DOHH2 (cell line): ENCODE measurements around the gene KIF26B.
"Not testable (repeated sequence)": the region's sequence is repeated elsewhere in the genome, so short reads cannot be mapped to it uniquely, and the experiment has no call there.

Experiments
- H3F3A ChIP-seq: fragments of 200-600 bp; sonication (generic), shearing (Covaris generic); 2 replicates; pipeline ENCODE4 v1.6.0; 2016; ENCODE audit warnings: antibody characterized with exemption, mild to moderate bottlenecking; ENCODE audit not compliant: control insufficient read depth, insufficient read depth
- H3K27ac ChIP-seq: fragments of 200-600 bp; sonication (generic); 2 replicates; pipeline ENCODE4 v1.5.1; 2014; ENCODE audit warnings: low read depth, mild to moderate bottlenecking, low read length, moderate library complexity
- H3K27me3 ChIP-seq: fragments of 200-600 bp; sonication (generic); 2 replicates; pipeline ENCODE4 v1.6.1; 2014; ENCODE audit warnings: mild to moderate bottlenecking, low read length, mixed read lengths; ENCODE audit not compliant: control insufficient read depth
- H3K36me3 ChIP-seq: fragments of 200-600 bp; sonication (generic); 2 replicates; pipeline ENCODE4 v1.6.1; 2014; ENCODE audit warnings: mild to moderate bottlenecking, low read length, moderate library complexity, mixed read lengths; ENCODE audit not compliant: control insufficient read depth
- H3K4me1 ChIP-seq: fragments of 200-600 bp; sonication (generic); 2 replicates; pipeline ENCODE4 v1.6.1; 2014; ENCODE audit warnings: mild to moderate bottlenecking, low read length, mixed read lengths; ENCODE audit not compliant: control insufficient read depth
- H3K4me2 ChIP-seq: fragments of 200-600 bp; sonication (generic); 2 replicates; pipeline ENCODE4 v1.6.0; 2014; ENCODE audit warnings: mild to moderate bottlenecking, low read length, moderate library complexity
- H3K4me3 ChIP-seq: fragments of 200-600 bp; sonication (generic); 2 replicates; pipeline ENCODE4 v1.5.1; 2014; ENCODE audit warnings: mild to moderate bottlenecking, low read length, mixed read lengths
- H3K79me2 ChIP-seq: fragments of 200-600 bp; sonication (generic); 2 replicates; pipeline ENCODE4 v1.6.1; 2014; ENCODE audit warnings: mild to moderate bottlenecking, low read length, mixed read lengths; ENCODE audit not compliant: control insufficient read depth
- H3K9me2 ChIP-seq: fragments of 200-600 bp; sonication (generic); replicated peaks from 2 replicates; pipeline ENCODE4 v1.6.1; 2014; ENCODE audit warnings: mild to moderate bottlenecking, low read length, mixed read lengths; ENCODE audit not compliant: control insufficient read depth
- H3K9me3 ChIP-seq: fragments of 200-600 bp; sonication (generic); 2 replicates; pipeline ENCODE4 v1.6.1; 2014; ENCODE audit warnings: antibody characterized with exemption, low read length, mixed read lengths; ENCODE audit not compliant: control insufficient read depth, insufficient read depth
- H4K20me1 ChIP-seq: fragments of 200-600 bp; sonication (generic); 2 replicates; pipeline ENCODE4 v1.6.0; 2014; ENCODE audit warnings: low read depth, mild to moderate bottlenecking, antibody characterized with exemption, low read length, moderate library complexity; ENCODE audit not compliant: control insufficient read depth, insufficient read depth
- CTCF ChIP-seq: fragments of 200-600 bp; sonication (generic); IDR thresholded peaks from one replicate; pipeline ENCODE4 v1.5.1; 2014; ENCODE audit warnings: antibody characterized with exemption, mild to moderate bottlenecking, low read depth, low read length; ENCODE audit not compliant: poor library complexity, severe bottlenecking
- EZH2phosphoT487 ChIP-seq: fragments of 200-600 bp; sonication (generic); IDR thresholded peaks from 2 replicates; pipeline ENCODE4 v1.6.1; 2017; ENCODE audit warnings: borderline replicate concordance, mild to moderate bottlenecking, antibody characterized with exemption, low read length, moderate library complexity, mixed read lengths

Gene KIF26B

DNA sequence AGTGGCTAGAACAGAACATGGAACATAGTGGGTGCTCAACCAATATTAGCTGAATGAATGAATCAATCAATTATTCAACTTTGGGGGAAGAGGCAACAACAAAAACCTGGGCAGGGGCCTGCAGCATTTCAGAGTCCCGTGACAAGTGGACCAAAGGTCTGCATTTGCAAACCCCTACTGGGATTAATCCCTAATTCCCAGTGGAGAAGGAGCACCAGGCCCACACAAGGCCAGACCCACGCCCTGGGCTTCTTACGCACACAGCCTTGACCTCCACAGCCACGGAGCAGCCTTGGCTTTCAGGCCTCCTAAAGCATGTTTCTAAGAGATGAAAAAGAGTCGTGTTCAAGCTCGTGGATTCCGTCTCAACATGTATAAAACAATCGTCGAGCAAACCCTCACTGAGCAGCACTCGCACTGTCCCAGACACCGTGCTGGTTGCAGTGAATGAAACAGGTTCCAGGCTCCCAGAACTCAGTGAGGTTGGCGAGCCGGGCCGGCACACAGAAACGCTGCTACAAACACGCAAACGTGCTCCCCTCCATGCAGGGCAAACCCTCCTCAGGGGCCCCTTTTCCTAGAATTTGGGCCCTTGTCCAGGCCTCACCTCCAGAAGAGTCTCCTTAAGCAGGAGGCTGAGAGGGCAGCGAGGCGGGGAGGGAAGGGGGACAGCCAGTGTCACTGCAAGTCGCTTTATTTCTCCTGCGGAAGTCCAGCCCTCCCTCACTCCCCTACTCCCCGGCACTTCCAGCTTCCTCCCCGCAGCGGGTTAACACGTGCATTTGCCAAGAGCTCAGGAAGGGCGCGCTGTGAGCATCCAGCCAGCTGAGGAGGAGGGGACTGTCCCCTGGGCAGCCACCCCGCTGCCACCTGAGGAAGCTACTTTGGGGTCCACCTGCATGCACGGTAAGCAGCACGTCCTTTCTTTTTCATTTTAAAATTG is 556.4 kb downstream of the KIF26B start:
- TF ChIP-seq EZH2phosphoT487 (no peak), CTCF (no peak)
- Histone ChIP-seq H3F3A (no peaks in the 10 kb centered on the region), H3K9me2 (no peaks in the 10 kb centered on the region), H3K4me1 (no peaks in the 10 kb centered on the region), H3K79me2 (no peaks in the 10 kb centered on the region), H4K20me1 (no peaks in the 10 kb centered on the region), H3K9me3 (no peaks in the 10 kb centered on the region), H3K36me3 (no peaks in the 10 kb centered on the region), H3K27ac (no peak overlapping the region), H3K27me3 (no peaks in the 10 kb centered on the region; the same call in 1 of the 2 replicates), H3K4me3 (no peak overlapping the region), H3K4me2 (no peak overlapping the region)

GRCh38 chr1:245714027-245714426 is 559.2 kb downstream of the KIF26B start:
- not testable (repeated sequence) for H3K36me3 ChIP-seq, H3K4me1 ChIP-seq, H3K79me2 ChIP-seq, H3F3A ChIP-seq, H3K4me3 ChIP-seq, H3K4me2 ChIP-seq, H4K20me1 ChIP-seq, H3K27me3 ChIP-seq, H3K27ac ChIP-seq, H3K9me3 ChIP-seq, H3K9me2 ChIP-seq

DNA sequence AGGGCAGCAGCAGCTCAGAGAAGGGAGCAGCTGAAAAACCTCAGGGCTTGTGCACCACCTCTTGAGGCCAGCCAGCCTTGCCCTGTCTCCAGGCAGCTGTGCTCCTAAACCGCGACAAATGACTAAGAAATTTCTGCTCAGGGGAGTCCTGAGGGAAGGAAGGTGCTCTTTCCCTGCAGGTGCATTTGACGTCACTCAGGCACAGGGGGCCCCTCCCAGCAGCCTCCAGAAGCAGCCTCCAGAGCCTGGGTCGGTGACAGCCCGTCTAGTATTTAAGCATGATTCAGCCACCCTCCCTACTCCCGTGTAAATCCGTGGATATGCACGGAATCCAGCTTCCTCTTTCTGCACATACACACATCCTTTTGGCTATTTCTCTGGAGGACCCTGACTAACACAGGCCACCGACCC is 560.5 kb downstream of the KIF26B start:
- Histone ChIP-seq H3K9me3 (no peaks in the 10 kb centered on the region), H3K4me2 (no peak overlapping the region), H3K4me3 (no peak overlapping the region), H3K27me3 (no peaks in the 10 kb centered on the region), H3K4me1 (no peaks in the 10 kb centered on the region), H3K79me2 (no peaks in the 10 kb centered on the region), H3F3A (no peaks in the 10 kb centered on the region), H3K27ac (no peak overlapping the region), H4K20me1 (no peaks in the 10 kb centered on the region), H3K9me2 (no peaks in the 10 kb centered on the region), H3K36me3 (no peaks in the 10 kb centered on the region)
- TF ChIP-seq EZH2phosphoT487 = no peak
- TF ChIP-seq CTCF = no peak

DNA sequence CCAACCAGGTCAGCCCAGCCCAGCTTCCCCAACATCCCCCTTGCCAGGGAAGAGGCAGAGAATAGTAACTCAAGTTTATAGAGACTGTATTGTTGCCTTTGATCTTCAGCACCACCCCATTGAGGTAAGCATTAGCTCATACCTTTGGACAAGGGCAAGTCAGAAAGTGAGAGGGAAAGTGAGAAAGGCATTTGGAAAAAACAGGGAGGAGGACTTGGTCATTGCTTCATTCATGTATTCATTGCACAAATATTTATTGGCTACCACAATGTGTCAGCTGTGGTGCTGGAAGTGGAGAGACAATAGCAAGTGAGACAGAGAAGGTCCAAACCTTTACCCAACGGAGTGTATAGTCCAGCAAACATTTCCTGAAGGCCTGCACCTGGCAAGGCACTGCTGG is 561.2 kb downstream of the KIF26B start:
- H3K9me2 ChIP-seq = no peaks in the 10 kb centered on the region
- no peaks in the 10 kb centered on the region for H3K4me1 ChIP-seq
- H3K9me3 ChIP-seq = no peaks in the 10 kb centered on the region
- H3K4me2 ChIP-seq = no peak overlapping the region
- TF ChIP-seq EZH2phosphoT487 (no peak), CTCF (no peak)
- no peaks in the 10 kb centered on the region for H3F3A ChIP-seq
- no peaks in the 10 kb centered on the region for H4K20me1 ChIP-seq
- H3K27ac ChIP-seq = no peak overlapping the region
- H3K79me2 ChIP-seq = no peaks in the 10 kb centered on the region
- H3K27me3 ChIP-seq = no peaks in the 10 kb centered on the region
- H3K4me3 ChIP-seq = no peak overlapping the region
- no peaks in the 10 kb centered on the region for H3K36me3 ChIP-seq
